Panc1 (cell line): ENCODE measurements around the gene NRCAM. TPM values are rescaled to one million over a fixed set of nuclear protein-coding genes. Genes with fewer than 3 reads are reported as not detected.

ENCODE experiments used
- ATAC-seq: fragments of 200-7000 bp; cut with Tn5 transposase; 2 replicates; pipeline ENCODE4 v1.9.1; 2020; ENCODE audit warnings: mild to moderate bottlenecking, moderate library complexity
- BruUV-seq: library from RNA; stranded (reverse); fragments of 400-500 nt; replicated peaks from 2 replicates; lab custom pipeline; 2021; lab: Mats Ljungman, UMichigan
- CTCF ChIA-PET: fragments of 300-600 bp; sonication (Branson Sonifier 250); formaldehyde crosslinking; loops from one replicate; lab custom pipeline; 2022; ENCODE audit warnings: antibody characterized with exemption; lab: Charles Lee
- POLR2A ChIA-PET: fragments of 300-600 bp; sonication (Branson Sonifier 250); formaldehyde crosslinking; loops from one replicate; lab custom pipeline; 2022; ENCODE audit warnings: antibody characterized with exemption; lab: Charles Lee
- DNase-seq: peaks from one replicate; pipeline ENCODE4 v3.0.0-alpha.2; 2010; ENCODE audit warnings: low read depth, low spot score
- H3K27ac ChIP-seq: 2 replicates; pipeline ENCODE4 v1.5.1; 2011; ENCODE audit warnings: mild to moderate bottlenecking, low read length, inconsistent platforms
- H3K27me3 ChIP-seq: fragments of 200-500 bp; sonication (Bioruptor generic); 2 replicates; pipeline ENCODE4 v1.6.0; 2014; ENCODE audit warnings: low read length, inconsistent platforms; ENCODE audit not compliant: control insufficient read depth, insufficient read depth
- H3K36me3 ChIP-seq: fragments of 200-500 bp; sonication (Bioruptor generic); 2 replicates; pipeline ENCODE4 v1.5.1; 2014; ENCODE audit warnings: inconsistent platforms, mild to moderate bottlenecking, low read length, moderate library complexity; ENCODE audit not compliant: control insufficient read depth, insufficient read depth
- H3K4me1 ChIP-seq: 2 replicates; pipeline ENCODE4 v1.5.1; 2011; ENCODE audit warnings: inconsistent platforms, mild to moderate bottlenecking, low read length, moderate library complexity; ENCODE audit not compliant: control insufficient read depth, insufficient read depth
- H3K4me3 ChIP-seq, 2 experiments: 2 replicates each; pipeline ENCODE4 v1.5.1; 2011 to 2012; ENCODE audit warnings: low read depth in 2 of 2, low read length in 2 of 2, mild to moderate bottlenecking in 2 of 2, inconsistent platforms in 1 of 2, moderate library complexity in 1 of 2
- H3K9me3 ChIP-seq: fragments of 200-500 bp; sonication (Bioruptor generic); 2 replicates; pipeline ENCODE4 v1.5.1; 2014; ENCODE audit warnings: low read depth, mild to moderate bottlenecking, inconsistent platforms, low read length, moderate library complexity; ENCODE audit not compliant: control insufficient read depth, insufficient read depth
- POLR2AphosphoS5 ChIP-seq: IDR thresholded peaks from 2 replicates; pipeline ENCODE4 v1.6.1; 2012; ENCODE audit warnings: mild to moderate bottlenecking, low read depth, low read length, moderate library complexity
- SIN3A ChIP-seq: IDR thresholded peaks from 2 replicates; pipeline ENCODE4 v1.6.1; 2012; ENCODE audit warnings: low read depth, mild to moderate bottlenecking, low read length, moderate library complexity, borderline replicate concordance; ENCODE audit not compliant: insufficient read depth
- TCF7L2 ChIP-seq: IDR thresholded peaks from 2 replicates; pipeline ENCODE4 v1.6.1; 2011; ENCODE audit warnings: mild to moderate bottlenecking, low read depth, low read length, inconsistent platforms
- in situ Hi-C: cut with HindIII; loops from 2 replicates; pipeline ENCODE4 v1.10.0; 2016; ENCODE audit warnings: low sequenced_read_pairs, low pct_unique_long_range_greater_than_20kb
- intact Hi-C: fragments of 100-400 bp; cut with micrococcal nuclease; formaldehyde crosslinking; loops from one replicate; pipeline ENCODE4 v1.10.0; 2022; ENCODE audit not compliant: unreplicated experiment
- total RNA-seq: library from RNA; stranded (reverse); gene quantifications from one replicate; pipeline ENCODE4 v1.2.1, GENCODE V29; 2021; ENCODE audit not compliant: unreplicated experiment
- TF ChIP-seq, protein P1 (sequence below), 2 experiments: IDR thresholded peaks; 2 replicates each; pipeline ENCODE4 v1.6.1; 2011 to 2012; ENCODE audit warnings: low read depth in 2 of 2, control low read depth in 1 of 2, low read length in 1 of 2, mild to moderate bottlenecking in 1 of 2, moderate library complexity in 1 of 2; ENCODE audit not compliant: insufficient read depth in 1 of 2
- TF ChIP-seq, protein P2 (sequence below): fragments of 450-650 bp; IDR thresholded peaks from 2 replicates; pipeline ENCODE4 v1.5.1; 2017; ENCODE audit warnings: mild to moderate bottlenecking

The NRCAM gene
- total RNA-seq, 1 experiment from 2014 or later, result 0.21 TPM

DNA sequence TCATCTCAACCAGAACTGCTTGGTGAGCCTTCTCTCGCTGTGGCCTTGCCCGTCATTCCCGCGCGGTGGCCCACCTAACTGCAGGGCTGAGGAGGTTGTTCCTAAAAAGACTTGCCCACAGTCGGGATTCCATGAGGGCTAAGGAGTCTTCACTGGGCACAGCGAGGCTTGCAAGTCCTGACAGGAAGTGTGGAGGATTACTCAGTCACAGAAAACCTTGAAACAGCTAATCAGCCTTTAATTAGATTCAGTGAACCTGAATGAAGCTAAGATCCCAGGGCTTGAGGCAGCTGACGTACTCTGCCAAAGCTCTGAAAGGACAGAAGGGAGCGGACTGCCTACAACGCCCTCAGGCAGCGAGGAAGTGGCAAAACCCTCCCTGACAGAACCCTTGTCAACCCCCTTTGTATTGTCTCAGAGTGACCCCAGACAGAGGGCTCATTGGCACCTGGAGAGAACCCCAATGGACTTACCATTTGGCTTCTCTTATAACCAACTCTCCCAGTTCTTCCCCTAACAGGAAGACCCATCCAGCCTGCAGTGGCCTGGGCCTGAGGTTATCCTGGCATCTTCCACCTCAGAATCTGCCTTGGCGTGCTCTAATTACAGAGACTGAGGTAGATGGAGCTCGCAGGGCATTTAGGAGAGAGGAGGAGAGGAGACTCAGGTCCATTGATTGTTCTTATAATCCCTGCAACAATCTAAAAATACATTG, 323.5 kb downstream of the NRCAM start:
- no TSS peak for BruUV-seq
- H3K9me3 ChIP-seq, result no peaks in the 10 kb centered on the region
- in situ Hi-C loops (no loop called here), intact Hi-C loops (no loop called here)
- no peak for ATAC-seq
- POLR2A ChIA-PET, result no interaction called here
- H3K4me3 ChIP-seq, result no peak overlapping the region
- H3K4me1 ChIP-seq, result no peaks in the 10 kb centered on the region; the same call in 1 of the 2 replicates
- no peaks in the 10 kb centered on the region for H3K27me3 ChIP-seq
- CTCF ChIA-PET, result no interaction called here
- H3K27ac ChIP-seq, result no peak overlapping the region
- TF ChIP-seq, protein P1, sequence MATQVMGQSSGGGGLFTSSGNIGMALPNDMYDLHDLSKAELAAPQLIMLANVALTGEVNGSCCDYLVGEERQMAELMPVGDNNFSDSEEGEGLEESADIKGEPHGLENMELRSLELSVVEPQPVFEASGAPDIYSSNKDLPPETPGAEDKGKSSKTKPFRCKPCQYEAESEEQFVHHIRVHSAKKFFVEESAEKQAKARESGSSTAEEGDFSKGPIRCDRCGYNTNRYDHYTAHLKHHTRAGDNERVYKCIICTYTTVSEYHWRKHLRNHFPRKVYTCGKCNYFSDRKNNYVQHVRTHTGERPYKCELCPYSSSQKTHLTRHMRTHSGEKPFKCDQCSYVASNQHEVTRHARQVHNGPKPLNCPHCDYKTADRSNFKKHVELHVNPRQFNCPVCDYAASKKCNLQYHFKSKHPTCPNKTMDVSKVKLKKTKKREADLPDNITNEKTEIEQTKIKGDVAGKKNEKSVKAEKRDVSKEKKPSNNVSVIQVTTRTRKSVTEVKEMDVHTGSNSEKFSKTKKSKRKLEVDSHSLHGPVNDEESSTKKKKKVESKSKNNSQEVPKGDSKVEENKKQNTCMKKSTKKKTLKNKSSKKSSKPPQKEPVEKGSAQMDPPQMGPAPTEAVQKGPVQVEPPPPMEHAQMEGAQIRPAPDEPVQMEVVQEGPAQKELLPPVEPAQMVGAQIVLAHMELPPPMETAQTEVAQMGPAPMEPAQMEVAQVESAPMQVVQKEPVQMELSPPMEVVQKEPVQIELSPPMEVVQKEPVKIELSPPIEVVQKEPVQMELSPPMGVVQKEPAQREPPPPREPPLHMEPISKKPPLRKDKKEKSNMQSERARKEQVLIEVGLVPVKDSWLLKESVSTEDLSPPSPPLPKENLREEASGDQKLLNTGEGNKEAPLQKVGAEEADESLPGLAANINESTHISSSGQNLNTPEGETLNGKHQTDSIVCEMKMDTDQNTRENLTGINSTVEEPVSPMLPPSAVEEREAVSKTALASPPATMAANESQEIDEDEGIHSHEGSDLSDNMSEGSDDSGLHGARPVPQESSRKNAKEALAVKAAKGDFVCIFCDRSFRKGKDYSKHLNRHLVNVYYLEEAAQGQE (IDR thresholded peaks at IDR 0.05; ENCODE audit: insufficient read depth in 1 of 2, low read depth in 2 of 2, low read length in 1 of 2), result no peak
- TF ChIP-seq TCF7L2 (no peak), SIN3A (no peak), POLR2AphosphoS5 (no peak)
- TF ChIP-seq, protein P2, sequence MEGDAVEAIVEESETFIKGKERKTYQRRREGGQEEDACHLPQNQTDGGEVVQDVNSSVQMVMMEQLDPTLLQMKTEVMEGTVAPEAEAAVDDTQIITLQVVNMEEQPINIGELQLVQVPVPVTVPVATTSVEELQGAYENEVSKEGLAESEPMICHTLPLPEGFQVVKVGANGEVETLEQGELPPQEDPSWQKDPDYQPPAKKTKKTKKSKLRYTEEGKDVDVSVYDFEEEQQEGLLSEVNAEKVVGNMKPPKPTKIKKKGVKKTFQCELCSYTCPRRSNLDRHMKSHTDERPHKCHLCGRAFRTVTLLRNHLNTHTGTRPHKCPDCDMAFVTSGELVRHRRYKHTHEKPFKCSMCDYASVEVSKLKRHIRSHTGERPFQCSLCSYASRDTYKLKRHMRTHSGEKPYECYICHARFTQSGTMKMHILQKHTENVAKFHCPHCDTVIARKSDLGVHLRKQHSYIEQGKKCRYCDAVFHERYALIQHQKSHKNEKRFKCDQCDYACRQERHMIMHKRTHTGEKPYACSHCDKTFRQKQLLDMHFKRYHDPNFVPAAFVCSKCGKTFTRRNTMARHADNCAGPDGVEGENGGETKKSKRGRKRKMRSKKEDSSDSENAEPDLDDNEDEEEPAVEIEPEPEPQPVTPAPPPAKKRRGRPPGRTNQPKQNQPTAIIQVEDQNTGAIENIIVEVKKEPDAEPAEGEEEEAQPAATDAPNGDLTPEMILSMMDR, result no peak
- no peaks in the 10 kb centered on the region; the same call in 1 of the 2 replicates for H3K36me3 ChIP-seq
- no peak for DNase-seq

GRCh38 chr7:108130261-108130660, 326.0 kb downstream of the NRCAM start, which contains the start of gene LAMB4:
LAMB4 (minus strand) TSS chr7:108130361; CDS start chr7:108123164, 7,197 bp downstream.
- intact Hi-C loops, result no loop called here
- no peak within 1 kb of the TSS for H3K27ac ChIP-seq
- POLR2A ChIA-PET, result no interaction called here
- DNase-seq (no peak), ATAC-seq (no peak)
- no peaks in the 10 kb centered on the region for H3K9me3 ChIP-seq
- no peaks in the 10 kb centered on the region; the same call in 1 of the 2 replicates for H3K36me3 ChIP-seq
- no TSS peak for BruUV-seq
- TF ChIP-seq SIN3A, result no peak
- no peak for TF ChIP-seq TCF7L2
- no peak for TF ChIP-seq POLR2AphosphoS5
- TF ChIP-seq, protein P1 (IDR thresholded peaks at IDR 0.05; ENCODE audit: insufficient read depth in 1 of 2, low read depth in 2 of 2, low read length in 1 of 2), result no peak
- TF ChIP-seq, protein P2, result no peak
- H3K27me3 ChIP-seq, result no peaks in the 10 kb centered on the region
- in situ Hi-C loops, result no loop called here
- no peak within 1 kb of the TSS for H3K4me3 ChIP-seq
- CTCF ChIA-PET, result no interaction called here
- H3K4me1 ChIP-seq, result no peaks in the 10 kb centered on the region; the same call in 1 of the 2 replicates
